Activated CD8-positive, alpha-beta memory T cell treated with anti-CD3 and anti-CD28 coated beads for 4 hours (primary cell): Measurements from ENCODE around the gene XPR1.
"Not testable (repeated sequence)": the region's sequence is repeated elsewhere in the genome, so short reads cannot be mapped to it uniquely, and the experiment has no call there.

ENCODE experiments used
- DNase-seq, 2 donors: peaks; one replicate each; pipeline ENCODE4 v3.0.0-alpha.2; 2020; ENCODE audit warnings: low read depth in 2 of 2

XPR1 gene

GRCh38 chr1:180785291-180785690, 153.5 kb downstream of the XPR1 start:
- DNase-seq, result no peak

- DNase-seq, result no peak
Observed at GRCh38 chr1:180785887-180786286, 154.1 kb downstream of the XPR1 start.

GRCh38 chr1:180786624-180787023, 154.8 kb downstream of the XPR1 start:
- no peak for DNase-seq

- DNase-seq, result no peak
Observed at GRCh38 chr1:180787628-180788307, 155.9 kb downstream of the XPR1 start.

- no peak for DNase-seq
Observed at GRCh38 chr1:180789460-180789859, 157.6 kb downstream of the XPR1 start.

- not testable (repeated sequence) for DNase-seq
Observed at GRCh38 chr1:180791152-180791551, 159.3 kb downstream of the XPR1 start.

- no peak for DNase-seq
Observed at GRCh38 chr1:180791806-180792205, 160.0 kb downstream of the XPR1 start.

GRCh38 chr1:180793451-180793850, 161.6 kb downstream of the XPR1 start:
- no peak for DNase-seq

GRCh38 chr1:180796897-180797640, 165.2 kb downstream of the XPR1 start:
- DNase-seq, result no peak

- no peak for DNase-seq
Observed at GRCh38 chr1:180800945-180801344, 169.1 kb downstream of the XPR1 start.

- DNase-seq, result no peak
Observed at GRCh38 chr1:180802813-180803212, 171.0 kb downstream of the XPR1 start.

GRCh38 chr1:180805316-180805715, 173.5 kb downstream of the XPR1 start:
- no peak for DNase-seq

GRCh38 chr1:180811298-180811697, 179.5 kb downstream of the XPR1 start:
- DNase-seq, result no peak

- DNase-seq, result no peak
Observed at GRCh38 chr1:180811886-180812285, 180.1 kb downstream of the XPR1 start.

GRCh38 chr1:180814258-180814657, 182.4 kb downstream of the XPR1 start:
- DNase-seq, result no peak

GRCh38 chr1:180815188-180815587, 183.4 kb downstream of the XPR1 start:
- no peak for DNase-seq

GRCh38 chr1:180816132-180816531, 184.3 kb downstream of the XPR1 start:
- DNase-seq, result no peak

GRCh38 chr1:180821970-180822369, 190.1 kb downstream of the XPR1 start:
- DNase-seq, result no peak

GRCh38 chr1:180831507-180831906, 199.7 kb downstream of the XPR1 start:
- not testable (repeated sequence) for DNase-seq

- not testable (repeated sequence) for DNase-seq
Observed at GRCh38 chr1:180833180-180833579, 201.4 kb downstream of the XPR1 start.

- no peak for DNase-seq
Observed at GRCh38 chr1:180836449-180836848, 204.6 kb downstream of the XPR1 start.

GRCh38 chr1:180837020-180837419, 205.2 kb downstream of the XPR1 start:
- DNase-seq, result no peak

- no peak for DNase-seq
Observed at GRCh38 chr1:180838535-180838934, 206.7 kb downstream of the XPR1 start.
